ENCODE measurements around the gene AFMID. TPM values are rescaled to one million over a fixed set of nuclear protein-coding genes. Genes with fewer than 3 reads are reported as not detected.

The AFMID gene
- total and polyA plus RNA-seq, 2 experiments from 2014 or later, result 23.6 to 85.8 TPM

DNA sequence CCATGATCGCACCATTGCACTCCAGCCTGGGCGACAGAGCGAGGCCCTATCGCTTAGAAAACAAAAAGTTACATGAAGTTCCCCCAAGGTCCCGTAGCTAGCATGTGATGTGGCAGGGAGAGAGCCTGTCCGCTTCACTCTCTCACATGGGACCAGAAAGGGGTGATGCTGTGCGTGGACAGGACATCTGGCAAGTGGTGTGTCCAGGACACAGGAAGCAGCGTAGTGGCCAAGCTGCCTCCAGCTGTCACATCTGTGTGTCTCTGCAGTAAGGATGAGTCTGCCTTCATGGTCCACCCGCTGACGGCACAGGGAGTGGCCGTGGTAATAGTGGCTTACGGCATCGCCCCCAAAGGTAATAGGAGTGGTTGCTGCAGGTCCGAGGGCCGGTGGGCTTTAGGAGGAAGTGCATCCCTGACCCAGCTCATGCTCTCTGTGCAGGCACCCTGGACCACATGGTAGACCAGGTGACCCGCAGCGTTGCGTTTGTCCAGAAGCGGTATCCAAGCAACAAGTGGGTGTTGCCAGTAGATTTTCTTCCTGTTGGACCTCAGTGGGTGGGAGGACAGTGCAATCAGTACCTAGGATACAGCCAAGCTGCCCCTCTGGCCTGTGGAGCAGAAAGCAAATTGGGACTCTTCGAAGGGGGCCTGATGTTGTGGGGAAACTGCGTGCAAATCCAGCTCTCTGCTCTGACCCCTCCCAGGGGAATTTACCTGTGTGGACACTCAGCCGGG lies 17.4 kb downstream of the AFMID start:
- no peaks in the 10 kb centered on the region for H3K9me3 ChIP-seq (ENCODE audit: low read depth)
- H3K4me3 ChIP-seq, result no peak overlapping the region
- H3K27ac ChIP-seq, result no peak overlapping the region
- no peaks in the 10 kb centered on the region for H3K36me3 ChIP-seq
- no peaks in the 10 kb centered on the region for H3K27me3 ChIP-seq
- no peaks in the 10 kb centered on the region for H3K4me1 ChIP-seq (ENCODE audit: low read depth)
- DNase-seq (ENCODE audit: low read depth in 1 of 2, low spot score in 1 of 2), result no peak
- TF ChIP-seq, protein P1, sequence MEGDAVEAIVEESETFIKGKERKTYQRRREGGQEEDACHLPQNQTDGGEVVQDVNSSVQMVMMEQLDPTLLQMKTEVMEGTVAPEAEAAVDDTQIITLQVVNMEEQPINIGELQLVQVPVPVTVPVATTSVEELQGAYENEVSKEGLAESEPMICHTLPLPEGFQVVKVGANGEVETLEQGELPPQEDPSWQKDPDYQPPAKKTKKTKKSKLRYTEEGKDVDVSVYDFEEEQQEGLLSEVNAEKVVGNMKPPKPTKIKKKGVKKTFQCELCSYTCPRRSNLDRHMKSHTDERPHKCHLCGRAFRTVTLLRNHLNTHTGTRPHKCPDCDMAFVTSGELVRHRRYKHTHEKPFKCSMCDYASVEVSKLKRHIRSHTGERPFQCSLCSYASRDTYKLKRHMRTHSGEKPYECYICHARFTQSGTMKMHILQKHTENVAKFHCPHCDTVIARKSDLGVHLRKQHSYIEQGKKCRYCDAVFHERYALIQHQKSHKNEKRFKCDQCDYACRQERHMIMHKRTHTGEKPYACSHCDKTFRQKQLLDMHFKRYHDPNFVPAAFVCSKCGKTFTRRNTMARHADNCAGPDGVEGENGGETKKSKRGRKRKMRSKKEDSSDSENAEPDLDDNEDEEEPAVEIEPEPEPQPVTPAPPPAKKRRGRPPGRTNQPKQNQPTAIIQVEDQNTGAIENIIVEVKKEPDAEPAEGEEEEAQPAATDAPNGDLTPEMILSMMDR (IDR thresholded peaks at IDR 0.05; ENCODE audit: low read depth, low read length), result no peak

DNA sequence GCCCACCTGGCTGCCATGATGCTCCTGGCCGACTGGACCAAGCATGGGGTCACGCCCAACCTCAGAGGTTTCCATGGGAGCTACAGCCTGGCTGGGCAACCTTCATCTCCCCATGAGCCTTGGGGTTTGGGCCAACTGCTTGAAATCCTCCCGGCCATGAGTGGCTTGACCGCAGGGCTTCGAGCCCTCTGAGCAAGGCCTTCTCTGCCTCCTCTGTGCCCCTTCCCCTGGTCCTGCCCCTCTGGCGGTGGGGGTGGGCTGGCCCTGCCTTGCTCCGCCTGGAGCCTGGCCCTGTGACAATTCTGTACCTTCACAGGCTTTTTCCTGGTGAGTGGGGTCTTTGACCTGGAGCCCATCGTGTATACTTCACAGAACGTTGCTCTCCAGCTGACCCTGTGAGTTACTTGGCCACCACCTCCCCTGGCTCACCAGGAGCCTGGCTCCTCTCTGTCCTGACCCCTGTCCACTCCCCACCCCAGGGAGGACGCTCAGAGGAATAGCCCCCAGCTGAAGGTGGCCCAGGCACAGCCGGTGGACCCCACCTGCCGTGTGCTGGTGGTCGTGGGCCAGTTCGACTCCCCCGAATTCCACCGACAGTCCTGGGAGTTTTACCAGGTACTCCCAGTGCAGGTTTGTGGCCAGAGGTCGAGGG lies 18.1 kb downstream of the AFMID start:
- no peaks in the 10 kb centered on the region for H3K4me1 ChIP-seq (ENCODE audit: low read depth)
- no peaks in the 10 kb centered on the region for H3K9me3 ChIP-seq (ENCODE audit: low read depth)
- TF ChIP-seq, protein P1 (IDR thresholded peaks at IDR 0.05; ENCODE audit: low read depth, low read length), result no peak
- H3K36me3 ChIP-seq, result no peaks in the 10 kb centered on the region
- no peaks in the 10 kb centered on the region for H3K27me3 ChIP-seq
- H3K27ac ChIP-seq, result no peak overlapping the region
- DNase-seq (ENCODE audit: low read depth in 1 of 2, low spot score in 1 of 2), result no peak
- no peak overlapping the region for H3K4me3 ChIP-seq

DNA sequence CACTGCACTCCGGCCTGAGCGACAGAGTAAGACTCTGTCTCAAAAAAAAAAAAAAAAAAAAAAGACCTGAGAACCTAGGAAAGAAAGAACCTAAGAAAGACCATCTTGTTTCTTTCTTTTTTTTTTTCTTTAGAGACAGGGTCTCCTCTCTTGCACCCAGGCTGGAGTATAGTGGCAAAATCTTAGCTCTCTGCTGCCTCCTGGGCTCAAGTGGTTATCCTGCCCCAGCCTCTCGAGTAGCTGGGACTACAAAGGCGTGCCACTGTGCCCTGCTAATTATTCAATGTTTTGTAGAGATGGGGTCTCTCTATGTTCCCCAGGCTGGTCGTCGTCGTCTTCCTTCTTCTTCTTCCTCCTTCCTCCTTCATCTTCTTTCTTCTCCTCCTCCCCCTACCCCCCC lies 19.1 kb downstream of the AFMID start:
- no peaks in the 10 kb centered on the region for H3K27me3 ChIP-seq
- TF ChIP-seq, protein P1 (IDR thresholded peaks at IDR 0.05; ENCODE audit: low read depth, low read length), result peak; percentile 2
- H3K4me1 ChIP-seq (ENCODE audit: low read depth), result no peaks in the 10 kb centered on the region
- no peak overlapping the region for H3K4me3 ChIP-seq
- no peaks in the 10 kb centered on the region for H3K9me3 ChIP-seq (ENCODE audit: low read depth)
- H3K27ac ChIP-seq, result no peak overlapping the region
- DNase-seq (ENCODE audit: low read depth in 1 of 2, low spot score in 1 of 2), result no peak
- no peaks in the 10 kb centered on the region for H3K36me3 ChIP-seq

DNA sequence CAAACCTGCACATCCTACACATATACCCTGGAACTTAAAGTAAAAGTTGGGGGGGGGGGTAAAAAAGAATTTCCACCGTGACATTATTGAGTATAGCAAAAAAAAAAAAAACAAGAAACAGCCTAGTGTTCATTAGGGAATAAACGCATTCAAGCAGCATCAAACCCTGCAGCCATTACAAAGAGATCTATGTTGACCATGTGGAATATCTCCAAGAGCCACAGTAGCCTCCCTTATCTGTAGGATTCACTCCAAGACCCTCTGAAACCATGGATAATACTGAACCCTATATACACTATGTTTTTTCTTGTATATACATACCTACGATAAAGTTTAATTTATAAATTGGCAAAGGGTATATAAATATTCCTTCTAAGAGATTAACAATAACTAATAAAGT lies 21.3 kb downstream of the AFMID start:
- TF ChIP-seq, protein P1 (IDR thresholded peaks at IDR 0.05; ENCODE audit: low read depth, low read length), result no peak
- H3K4me1 ChIP-seq (ENCODE audit: low read depth), result no peaks in the 10 kb centered on the region

GRCh38 chr17:78210111-78210510 lies 22.9 kb downstream of the AFMID start:
- TF ChIP-seq, protein P1 (IDR thresholded peaks at IDR 0.05; ENCODE audit: low read depth, low read length), result no peak
- no peak overlapping the region for H3K27ac ChIP-seq
- H3K36me3 ChIP-seq, result no peaks in the 10 kb centered on the region
- H3K9me3 ChIP-seq (ENCODE audit: low read depth), result no peaks in the 10 kb centered on the region
- H3K27me3 ChIP-seq, result no peaks in the 10 kb centered on the region
- no peak for DNase-seq (ENCODE audit: low read depth in 1 of 2, low spot score in 1 of 2)
- H3K4me3 ChIP-seq, result no peak overlapping the region
- H3K4me1 ChIP-seq (ENCODE audit: low read depth), result no peaks in the 10 kb centered on the region

More for the DNA sequence above, 21.3 kb downstream of the AFMID start:
- Histone ChIP-seq H3K27me3 (no peaks in the 10 kb centered on the region), H3K9me3 (ENCODE audit: low read depth) (no peaks in the 10 kb centered on the region), H3K27ac (no peak overlapping the region), H3K36me3 (no peaks in the 10 kb centered on the region), H3K4me3 (no peak overlapping the region)
- no peak for DNase-seq (ENCODE audit: low read depth in 1 of 2, low spot score in 1 of 2)

Measured in cardiac muscle cell (in vitro differentiated cells and primary cell).